GM21390 (cell line): ENCODE measurements around the gene GREB1.

ENCODE experiments used
- ATAC-seq: cut with Tn5 transposase; IDR thresholded peaks from one replicate; pipeline ENCODE4 v1.9.1; 2021; ENCODE audit not compliant: unreplicated experiment

The GREB1 gene

GRCh38 chr2:11539317-11540147 lies 5.7 kb downstream of the GREB1 start:
- ATAC-seq = no peak

DNA sequence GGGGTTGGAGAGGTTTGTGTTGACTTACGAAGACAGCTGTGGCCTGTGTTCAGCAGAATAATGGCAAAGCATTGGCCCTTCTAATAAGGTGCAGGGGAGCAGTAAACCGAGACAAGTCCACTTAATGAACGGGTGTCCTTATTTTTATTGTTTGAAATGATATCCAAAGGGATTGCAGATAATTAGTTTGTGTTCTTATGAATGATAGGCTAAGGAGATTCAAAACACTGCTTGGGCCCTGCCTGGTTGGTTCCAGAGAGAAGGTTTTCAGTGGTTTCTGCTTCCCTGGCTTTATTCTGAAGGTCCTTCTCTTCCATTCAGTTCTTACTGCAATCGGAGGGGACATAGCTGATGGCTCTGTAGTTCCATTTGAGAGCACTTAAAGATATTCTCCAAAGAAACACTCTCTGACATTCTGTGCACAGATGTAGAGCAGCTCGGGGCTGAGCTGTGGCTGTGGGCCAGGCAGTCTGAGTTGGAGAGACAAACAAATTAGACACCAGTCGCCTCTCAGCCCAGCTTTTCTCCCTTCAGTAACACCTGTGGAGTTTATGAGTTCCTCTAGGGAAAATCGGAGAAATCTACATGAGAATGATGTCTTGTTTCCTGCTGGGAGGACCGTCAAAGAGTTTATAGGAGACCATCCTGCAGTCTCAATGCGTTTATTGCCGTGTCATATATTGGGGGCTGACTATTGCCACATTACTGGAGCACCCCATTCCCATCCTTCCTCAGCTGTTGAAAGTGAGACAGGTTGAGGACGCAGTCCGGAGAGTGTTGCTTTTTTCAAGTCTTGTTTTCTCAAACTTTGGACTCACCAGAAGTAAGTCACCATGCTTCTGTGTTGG lies 6.5 kb downstream of the GREB1 start:
- ATAC-seq = no peak

- ATAC-seq = no peak
These were observed 7.3 kb downstream of the GREB1 start for GRCh38 chr2:11540996-11541692.

DNA sequence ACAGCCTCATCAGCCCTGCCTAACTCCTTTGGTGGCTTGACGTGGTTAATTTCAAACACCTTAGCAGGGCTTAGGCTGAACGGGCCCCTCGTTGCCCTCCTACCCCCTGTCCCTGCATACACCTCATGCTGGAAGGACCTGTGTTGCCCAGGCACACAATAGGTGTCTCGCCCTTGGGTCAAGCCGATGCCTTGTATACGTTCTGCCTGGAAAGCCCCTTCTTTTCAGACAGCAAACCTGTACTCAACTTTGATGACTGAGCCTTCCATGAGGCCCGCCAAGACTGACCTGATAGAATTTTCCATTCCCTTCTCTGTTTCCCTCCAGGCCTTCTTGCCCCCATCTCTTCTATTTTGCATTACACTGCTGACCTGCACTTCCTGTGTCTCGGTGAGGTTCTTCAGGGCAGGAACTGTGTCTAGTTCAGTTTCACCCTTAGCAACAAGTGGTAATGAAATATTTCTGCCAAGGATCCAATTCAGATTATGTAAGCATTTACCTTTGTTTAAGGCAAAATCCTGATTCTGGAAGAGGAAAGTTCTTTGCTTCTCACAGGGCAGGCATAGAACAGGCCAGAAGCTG lies 7.9 kb downstream of the GREB1 start:
- no peak for ATAC-seq

GRCh38 chr2:11542275-11542819 lies 8.5 kb downstream of the GREB1 start:
- ATAC-seq = no peak

GRCh38 chr2:11543337-11544216 lies 9.7 kb downstream of the GREB1 start:
- no peak for ATAC-seq

GRCh38 chr2:11546072-11546471 lies 12.2 kb downstream of the GREB1 start:
- ATAC-seq = no peak

DNA sequence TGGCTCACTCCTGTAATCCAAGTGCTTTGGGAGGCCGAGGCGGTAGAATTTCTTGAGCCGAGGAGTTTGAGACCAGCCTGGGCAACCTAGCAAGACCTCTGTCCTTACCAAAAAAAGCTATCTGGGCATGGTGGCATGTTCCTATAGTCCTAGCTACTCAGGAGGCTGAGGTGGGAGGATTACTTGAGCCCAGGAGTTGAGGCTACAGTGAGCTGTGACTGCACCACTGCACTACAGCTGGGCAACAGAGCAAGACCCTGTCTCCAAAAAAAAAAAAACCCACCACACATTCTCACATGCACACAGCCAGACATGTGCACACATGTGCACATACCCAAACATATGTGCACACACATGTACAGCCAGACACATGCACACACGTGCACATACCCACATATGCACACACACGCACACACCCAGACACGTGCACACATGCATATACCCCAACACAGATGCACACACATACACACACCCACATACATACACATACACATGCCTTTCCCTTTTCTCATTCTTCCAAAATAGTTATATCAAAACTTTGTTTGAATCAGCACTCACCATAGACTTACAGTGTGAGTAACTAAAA lies 14.2 kb downstream of the GREB1 start:
- no peak for ATAC-seq

- no peak for ATAC-seq
These were observed 16.5 kb downstream of the GREB1 start for GRCh38 chr2:11550302-11550701.

GRCh38 chr2:11550901-11551568 lies 17.2 kb downstream of the GREB1 start:
- no peak for ATAC-seq

- no peak for ATAC-seq
These were observed 17.9 kb downstream of the GREB1 start for GRCh38 chr2:11551569-11552259.

GRCh38 chr2:11552260-11552638 lies 18.4 kb downstream of the GREB1 start:
- no peak for ATAC-seq

DNA sequence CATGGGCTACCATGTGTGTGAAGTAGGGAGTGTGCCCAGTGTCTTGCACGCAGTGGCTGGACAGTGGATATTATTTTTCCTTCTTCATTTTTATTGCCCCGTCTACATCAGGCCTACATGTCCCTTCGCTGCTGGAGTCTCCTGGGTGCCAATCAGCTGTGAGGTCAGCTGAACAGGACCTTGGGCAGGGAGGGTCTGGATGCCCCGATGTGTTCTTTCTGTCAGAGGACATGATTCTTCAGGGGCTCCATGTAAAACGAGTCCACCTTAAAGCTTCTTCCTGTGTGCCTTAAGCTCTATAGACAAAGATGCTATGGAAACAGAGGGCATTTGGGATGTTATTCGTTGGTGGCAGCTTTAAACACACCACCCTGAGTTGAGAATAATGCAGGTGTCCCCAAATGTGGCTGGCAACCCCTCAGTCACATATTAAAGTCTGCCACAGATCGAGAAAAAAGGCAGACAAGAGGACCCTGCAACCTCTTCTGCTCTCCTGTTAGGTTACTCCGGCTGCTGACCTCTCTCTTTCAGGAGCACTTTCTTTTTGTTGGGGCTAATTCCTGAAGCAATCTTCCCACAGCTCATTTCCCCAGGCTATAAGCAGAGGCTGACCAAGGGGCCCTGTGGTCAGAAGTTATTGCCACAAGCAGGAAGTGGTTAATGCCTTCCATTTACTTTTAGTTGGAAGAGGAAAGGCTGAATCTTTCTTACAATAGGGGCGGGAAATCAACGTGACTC lies 20.0 kb downstream of the GREB1 start:
- no peak for ATAC-seq

DNA sequence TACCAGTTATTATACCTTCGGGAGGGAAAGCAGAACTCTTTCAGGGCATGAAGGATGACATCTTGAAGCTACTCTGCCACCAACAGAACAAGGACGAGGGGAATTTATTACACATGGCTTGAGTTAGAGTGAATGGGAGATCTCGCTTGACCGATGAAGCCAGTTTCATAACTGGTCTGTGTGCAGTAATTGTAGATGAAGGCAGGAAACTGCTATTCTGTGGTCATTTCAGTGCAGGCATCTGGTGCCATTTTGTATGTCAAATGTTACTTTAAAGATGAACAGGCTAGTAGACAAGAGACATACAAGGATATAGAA lies 20.5 kb downstream of the GREB1 start:
- ATAC-seq = no peak

- ATAC-seq = no peak
These were observed 22.4 kb downstream of the GREB1 start for GRCh38 chr2:11556101-11556806.

DNA sequence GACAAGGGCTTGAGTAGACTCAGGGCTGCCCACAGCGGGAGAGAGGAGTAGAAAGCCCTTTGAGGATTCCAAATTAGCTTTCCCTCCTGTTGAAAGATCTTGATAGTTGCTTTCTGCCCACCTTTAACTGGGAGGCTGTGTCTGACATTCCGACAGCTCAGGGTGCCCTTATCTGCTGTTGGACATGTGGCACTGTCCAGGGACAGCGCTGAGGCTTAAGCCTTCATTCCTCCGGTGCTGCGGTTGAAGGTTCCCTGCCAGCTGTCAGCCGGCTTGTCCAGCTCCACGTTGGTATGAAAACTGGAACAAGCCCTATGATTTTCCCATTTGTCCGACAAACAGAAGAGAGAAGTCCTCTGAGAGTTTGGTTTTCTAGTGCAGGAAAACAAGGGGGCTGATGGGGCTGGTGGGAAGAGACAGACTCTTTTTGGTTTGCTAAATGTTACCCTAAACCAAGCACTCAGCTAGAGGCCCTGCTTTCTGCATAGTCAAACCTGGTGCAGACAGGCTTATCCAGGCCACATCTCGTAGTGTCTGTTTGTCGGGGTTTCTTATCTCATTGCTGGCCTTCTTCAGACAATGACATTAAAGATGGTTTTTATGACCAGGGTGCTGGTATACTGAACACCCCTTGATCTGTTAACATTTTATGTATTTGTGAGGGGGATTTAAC lies 24.5 kb downstream of the GREB1 start:
- no peak for ATAC-seq
